ENCODE measurements around the gene ITGB2. TPM values are rescaled to one million over a fixed set of nuclear protein-coding genes. Genes with fewer than 3 reads are reported as not detected.
A peak's percentile ranks its signal among the peaks of the same experiment; 100 is the strongest.

The ITGB2 gene
- total RNA-seq (2021) (3.6 and 6.0 TPM in 2 replicates), Bru-seq, nascent RNA (percentile 32 among the genes with signal in this experiment), BruChase-seq, experiment 1, labeled RNA remaining after a 2-hour chase (percentile 28 among the genes with signal in this experiment), BruChase-seq, experiment 2, labeled RNA remaining after a 6-hour chase (percentile 35 among the genes with signal in this experiment)
- long read RNA-seq, partial matches to known transcripts, result 3 of 10 reads
- long read RNA-seq, other reads (novel, unspliced or antisense), result 4 of 10 reads

DNA sequence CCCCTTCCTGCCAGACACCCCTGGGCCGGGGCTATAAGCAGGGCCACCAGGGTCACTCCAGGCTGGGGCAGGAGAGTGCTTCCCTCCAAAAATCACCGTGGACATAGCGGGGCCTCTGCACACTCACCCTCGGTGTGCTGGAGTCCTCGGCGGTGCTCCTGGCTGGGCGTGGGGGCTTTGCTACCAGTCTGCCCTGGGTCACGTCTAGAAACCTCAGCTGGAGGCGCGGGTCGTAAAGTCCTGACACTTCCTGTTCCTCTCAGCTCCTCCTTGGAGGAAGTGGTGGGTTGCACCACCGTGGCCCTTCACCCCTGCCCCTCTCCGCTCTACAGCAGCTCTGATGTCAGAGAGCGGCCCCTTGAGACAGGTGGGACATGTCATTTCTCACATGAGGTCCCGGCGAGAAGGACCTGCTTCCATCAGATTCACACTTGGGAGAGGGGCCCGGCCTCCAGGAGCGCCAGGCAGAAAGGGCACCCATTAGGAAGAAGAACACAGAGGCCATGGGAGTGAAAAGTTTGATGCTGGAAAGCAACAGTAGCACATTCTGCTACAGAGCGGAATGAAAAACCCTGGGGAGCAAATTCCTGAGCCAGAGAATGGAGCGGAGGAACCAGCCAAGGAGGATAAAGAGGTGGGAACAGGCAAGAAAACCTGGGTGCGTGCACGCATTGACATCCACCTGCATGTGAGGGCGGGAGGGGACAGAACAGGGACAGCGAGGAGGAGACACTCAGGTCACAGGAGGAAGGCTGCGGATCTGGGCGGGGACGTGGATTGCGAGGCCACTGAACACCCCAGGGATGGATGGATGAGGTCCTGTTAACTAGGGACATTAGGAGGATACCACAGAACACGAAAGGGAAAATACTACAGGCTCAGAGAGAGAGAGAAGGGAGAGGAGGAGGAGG is at the start of gene ITGB2:
TSS of gene ITGB2 (minus strand) at position 206 of the 911 bp plus-strand sequence. CDS start 10,117 bp downstream, outside the sequence.
- intact Hi-C loops (cut with micrococcal nuclease; ENCODE audit: unreplicated experiment), result no loop called here
- no peak for DNase-seq
- POLR2A ChIA-PET (ENCODE audit: unreplicated experiment), result no interaction called here
- peaks cover 20% of the 10 kb centered on the region for H3F3A ChIP-seq (ENCODE audit: insufficient read depth, low read depth)
- H3K4me3 ChIP-seq, result no peak within 1 kb of the TSS
- CTCF ChIA-PET, result no interaction called here
- H3K9me2 ChIP-seq (ENCODE audit: insufficient read depth), result no peaks in the 10 kb centered on the region
- H3K4me1 ChIP-seq (replicated peaks; ENCODE audit: insufficient read depth), result peaks cover 39% of the 10 kb centered on the region
- H3K4me2 ChIP-seq, result no peak within 1 kb of the TSS
- no peaks in the 10 kb centered on the region for H3K36me3 ChIP-seq (ENCODE audit: low read depth)
- no peaks in the 10 kb centered on the region for H3K27me3 ChIP-seq (ENCODE audit: insufficient read depth, low read depth)
- no peaks in the 10 kb centered on the region for H3K9me3 ChIP-seq (ENCODE audit: insufficient read depth, low read depth)
- H3K79me2 ChIP-seq (ENCODE audit: low read depth), result no peaks in the 10 kb centered on the region; the same call in 1 of the 2 replicates
- H4K20me1 ChIP-seq (ENCODE audit: insufficient read depth), result no peaks in the 10 kb centered on the region
- TF ChIP-seq EZH2 (IDR thresholded peaks at IDR 0.05; ENCODE audit: low read depth) (no peak), CTCF (conservative IDR thresholded peaks at IDR 0.05) (no peak)
- BruUV-seq (replicated peaks), result no TSS peak
- H2AFZ ChIP-seq, result no peak within 1 kb of the TSS
- H3K27ac ChIP-seq, result no peak within 1 kb of the TSS

DNA sequence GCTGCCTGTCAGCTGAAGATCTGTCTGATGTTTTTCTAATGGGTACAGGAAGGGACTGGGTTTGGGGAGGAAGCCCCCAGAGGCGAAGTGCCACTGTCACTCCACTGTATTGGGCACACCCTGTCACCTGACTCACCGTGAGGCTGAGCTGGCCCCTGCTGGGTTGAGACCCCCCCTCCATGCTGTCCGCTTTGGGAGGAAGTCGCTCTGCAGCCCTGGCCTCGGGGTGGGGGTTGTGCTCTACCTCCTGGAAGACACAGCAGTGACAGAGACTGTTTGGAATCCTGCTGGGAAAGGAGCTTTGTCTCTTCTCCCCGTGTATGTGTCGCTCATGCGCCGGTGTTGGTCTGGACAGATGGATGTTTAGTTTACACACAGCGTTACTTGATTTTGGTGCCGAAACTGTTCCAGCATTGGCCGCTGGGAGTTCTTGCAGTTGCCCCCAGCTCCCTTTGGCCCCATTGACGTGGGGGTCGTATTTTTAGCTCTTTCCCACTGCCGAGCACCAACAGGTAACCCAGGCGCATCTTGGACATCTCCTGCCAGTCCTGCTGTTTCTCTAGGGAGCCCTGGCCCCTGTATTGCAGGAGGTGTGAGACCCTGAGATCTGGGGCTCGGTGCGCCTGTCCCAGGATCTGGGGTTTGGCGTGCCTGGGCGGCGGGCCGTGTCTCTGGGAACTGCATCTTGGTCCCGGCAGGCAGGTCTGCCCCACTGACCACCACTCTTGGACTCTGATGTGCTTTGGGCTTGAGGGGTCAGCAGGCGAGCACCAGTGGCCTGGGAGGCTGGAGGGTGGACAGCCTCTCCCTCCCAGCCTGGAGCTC is 49.4 kb upstream of the ITGB2 start:
- H3K9me3 ChIP-seq (ENCODE audit: insufficient read depth, low read depth), result no peaks in the 10 kb centered on the region
- no peaks in the 10 kb centered on the region for H3K79me2 ChIP-seq (ENCODE audit: low read depth)
- H3K4me1 ChIP-seq (replicated peaks; ENCODE audit: insufficient read depth), result peaks cover 4% of the 10 kb centered on the region; the same call in 1 of the 2 replicates
- no peaks in the 10 kb centered on the region for H3K27me3 ChIP-seq (ENCODE audit: insufficient read depth, low read depth)
- DNase-seq, result no peak
- no peak overlapping the region for H3K27ac ChIP-seq
- BruUV-seq (replicated peaks), result no TSS peak
- H2AFZ ChIP-seq, result no peak overlapping the region
- TF ChIP-seq EZH2 (IDR thresholded peaks at IDR 0.05; ENCODE audit: low read depth) (no peak), CTCF (conservative IDR thresholded peaks at IDR 0.05) (no peak)
- H3K4me3 ChIP-seq, result no peak overlapping the region
- intact Hi-C loops (cut with micrococcal nuclease; ENCODE audit: unreplicated experiment), result no loop called here
- H3F3A ChIP-seq (ENCODE audit: insufficient read depth, low read depth), result no peaks in the 10 kb centered on the region
- ChIA-PET POLR2A (ENCODE audit: unreplicated experiment) (no interaction called here), CTCF (interaction anchor here (0.5 kb wide), 1 partner anchor 20 kb away, joined by 3 read pairs; no protein-coding TSS in a partner anchor)
- H4K20me1 ChIP-seq (ENCODE audit: insufficient read depth), result no peaks in the 10 kb centered on the region
- H3K36me3 ChIP-seq (ENCODE audit: low read depth), result no peaks in the 10 kb centered on the region
- no peak overlapping the region for H3K4me2 ChIP-seq
- H3K9me2 ChIP-seq (ENCODE audit: insufficient read depth), result no peaks in the 10 kb centered on the region

DNA sequence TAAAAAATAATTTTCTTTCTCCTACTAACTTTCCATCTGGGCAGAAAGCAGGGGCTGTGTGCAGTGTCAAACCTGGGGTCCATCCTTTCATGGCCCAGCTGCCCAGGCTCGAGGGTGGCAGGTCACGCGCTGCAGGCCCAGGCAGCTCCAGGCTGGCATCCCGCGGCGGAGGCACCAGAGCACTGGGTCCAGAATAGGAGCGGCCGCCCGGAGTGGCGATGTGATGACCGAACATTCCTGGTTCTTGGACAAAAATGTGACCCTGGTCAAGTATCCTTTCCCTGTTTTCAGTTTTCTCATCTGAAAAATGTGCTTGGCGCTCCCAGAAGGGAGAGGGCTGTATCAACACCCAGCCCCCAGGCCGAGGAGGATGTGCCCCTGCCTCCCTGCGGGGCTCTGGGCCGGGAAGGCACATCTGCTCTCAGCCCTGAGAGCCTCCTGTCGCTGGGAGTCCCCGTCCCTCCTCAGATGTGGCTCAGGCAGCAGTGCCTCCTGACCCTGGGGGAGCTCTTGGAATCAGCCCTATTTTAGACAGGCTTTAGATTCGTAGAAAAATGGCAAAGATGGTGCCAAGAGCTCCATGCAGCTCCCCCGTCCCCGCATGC is 48.5 kb upstream of the ITGB2 start:
- H4K20me1 ChIP-seq (ENCODE audit: insufficient read depth), result no peaks in the 10 kb centered on the region
- intact Hi-C loops (cut with micrococcal nuclease; ENCODE audit: unreplicated experiment), result no loop called here
- H3K27me3 ChIP-seq (ENCODE audit: insufficient read depth, low read depth), result no peaks in the 10 kb centered on the region
- ChIA-PET POLR2A (ENCODE audit: unreplicated experiment) (no interaction called here), CTCF (no interaction called here)
- H2AFZ ChIP-seq, result no peak overlapping the region
- H3K9me2 ChIP-seq (ENCODE audit: insufficient read depth), result no peaks in the 10 kb centered on the region
- BruUV-seq (replicated peaks), result no TSS peak
- H3K4me2 ChIP-seq, result no peak overlapping the region
- H3K9me3 ChIP-seq (ENCODE audit: insufficient read depth, low read depth), result no peaks in the 10 kb centered on the region
- peaks cover 4% of the 10 kb centered on the region; the same call in 1 of the 2 replicates for H3K4me1 ChIP-seq (replicated peaks; ENCODE audit: insufficient read depth)
- no peaks in the 10 kb centered on the region for H3F3A ChIP-seq (ENCODE audit: insufficient read depth, low read depth)
- DNase-seq, result no peak
- no peaks in the 10 kb centered on the region for H3K79me2 ChIP-seq (ENCODE audit: low read depth)
- no peak overlapping the region for H3K27ac ChIP-seq
- H3K36me3 ChIP-seq (ENCODE audit: low read depth), result no peaks in the 10 kb centered on the region
- TF ChIP-seq CTCF (conservative IDR thresholded peaks at IDR 0.05) (no peak), EZH2 (IDR thresholded peaks at IDR 0.05; ENCODE audit: low read depth) (no peak)
- H3K4me3 ChIP-seq, result no peak overlapping the region
